ENCODE measurements around the gene DYNLT2.
"Not testable (repeated sequence)": the region's sequence is repeated elsewhere in the genome, so short reads cannot be mapped to it uniquely, and the experiment has no call there.

The DYNLT2 gene

DNA sequence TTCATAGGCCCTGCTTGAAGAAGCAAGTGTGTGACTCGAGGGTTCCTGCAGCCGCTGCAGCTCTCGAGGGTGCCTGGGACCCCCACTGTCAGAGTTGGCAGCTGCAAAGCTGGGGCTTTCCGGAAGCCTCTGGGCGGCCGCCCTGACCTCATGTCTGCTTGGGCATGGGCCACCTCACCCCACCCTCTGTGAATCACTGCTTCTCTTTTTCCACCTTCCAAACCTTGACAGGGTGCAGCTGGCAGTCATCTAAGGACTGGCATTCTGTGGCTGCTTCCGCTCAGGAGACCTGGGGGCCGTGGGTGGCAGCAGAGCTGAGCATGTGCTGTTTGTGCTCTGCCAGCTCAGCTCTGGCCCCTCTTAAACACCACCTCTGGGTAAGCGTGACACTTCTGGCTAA, 32.0 kb upstream of the DYNLT2 start:
- DNase-seq = no peak

DNA sequence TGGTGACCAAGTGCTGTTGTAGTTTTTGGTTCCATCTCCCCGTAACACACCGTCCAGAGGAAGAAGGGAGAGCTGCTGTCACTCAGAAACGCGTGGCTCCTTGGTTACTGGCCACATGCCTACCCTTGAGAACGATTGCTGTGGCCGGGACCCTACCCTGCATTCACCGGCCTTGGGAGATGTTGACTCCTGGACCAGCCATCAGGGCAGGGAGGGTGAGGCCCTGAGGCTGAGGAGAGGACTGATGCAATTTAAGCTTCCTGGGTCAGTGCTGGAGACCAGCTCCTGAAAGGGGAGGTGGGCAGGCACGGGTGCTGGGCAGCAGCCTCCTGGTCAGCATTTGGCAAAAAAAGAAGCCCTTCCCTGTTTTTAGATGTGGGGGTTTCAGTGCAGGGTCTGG, 31.6 kb upstream of the DYNLT2 start:
- DNase-seq = no peak

- DNase-seq = no peak
These were observed 29.3 kb upstream of the DYNLT2 start for GRCh38 chr6:169780571-169781091.

DNA sequence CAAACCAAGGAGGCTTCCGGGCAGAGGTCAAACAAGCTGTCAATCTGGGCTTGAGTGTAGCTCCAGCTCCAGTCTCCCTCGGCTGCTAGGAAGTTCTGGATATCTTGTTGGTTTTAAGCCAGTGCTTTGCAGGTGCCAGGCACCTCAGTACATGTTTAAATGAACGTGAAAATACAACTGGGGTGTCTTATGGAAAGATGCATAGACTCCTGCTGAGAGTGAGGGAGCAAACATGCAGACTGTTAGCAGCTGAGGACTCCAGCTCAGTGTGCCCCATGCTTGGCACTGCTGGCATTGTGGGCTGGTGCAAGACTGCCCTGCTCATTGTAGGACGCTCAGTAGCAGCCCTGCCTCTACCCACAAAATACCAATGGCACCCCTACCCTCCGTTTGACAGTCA, 28.5 kb upstream of the DYNLT2 start:
- DNase-seq = no peak

DNA sequence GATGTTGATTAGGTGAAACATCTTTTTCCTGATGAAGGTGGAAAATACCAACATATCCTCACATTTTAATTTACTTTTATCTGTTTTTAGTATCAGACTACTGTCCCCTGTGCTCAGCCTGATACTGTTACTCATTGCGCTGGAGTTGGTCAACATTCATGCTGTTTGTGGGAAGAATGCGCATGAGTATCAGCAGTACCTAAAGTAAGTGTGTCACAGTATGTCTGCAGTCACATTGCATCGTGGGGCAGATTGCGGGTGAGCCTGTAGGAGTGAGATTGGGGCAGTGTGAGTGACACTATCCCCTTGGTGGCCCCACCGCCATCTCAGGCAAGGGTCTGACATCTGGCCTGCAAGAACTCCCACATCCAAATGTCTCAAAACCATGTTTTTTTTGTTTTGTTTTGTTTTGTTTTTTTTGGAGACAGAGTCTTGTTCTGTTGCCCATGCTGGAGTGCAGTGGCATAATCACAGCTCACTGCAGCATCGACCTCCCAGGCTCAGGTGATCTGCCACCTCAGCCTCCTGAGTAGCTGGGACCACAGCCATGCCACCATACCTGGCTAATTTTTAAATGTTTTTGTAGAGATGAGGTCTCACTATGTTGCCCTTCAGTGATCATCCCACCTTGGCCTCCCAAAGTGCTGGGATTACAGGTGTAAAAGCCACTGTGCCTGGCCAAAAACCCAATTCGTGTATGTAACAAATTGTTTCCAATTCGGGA, 27.9 kb upstream of the DYNLT2 start:
- DNase-seq = no peak

GRCh38 chr6:169778646-169779045, 27.3 kb upstream of the DYNLT2 start:
- DNase-seq = no peak

GRCh38 chr6:169777896-169778295, 26.5 kb upstream of the DYNLT2 start:
- no peak for DNase-seq

- DNase-seq = no peak
These were observed 25.0 kb upstream of the DYNLT2 start for GRCh38 chr6:169776379-169776778.

DNA sequence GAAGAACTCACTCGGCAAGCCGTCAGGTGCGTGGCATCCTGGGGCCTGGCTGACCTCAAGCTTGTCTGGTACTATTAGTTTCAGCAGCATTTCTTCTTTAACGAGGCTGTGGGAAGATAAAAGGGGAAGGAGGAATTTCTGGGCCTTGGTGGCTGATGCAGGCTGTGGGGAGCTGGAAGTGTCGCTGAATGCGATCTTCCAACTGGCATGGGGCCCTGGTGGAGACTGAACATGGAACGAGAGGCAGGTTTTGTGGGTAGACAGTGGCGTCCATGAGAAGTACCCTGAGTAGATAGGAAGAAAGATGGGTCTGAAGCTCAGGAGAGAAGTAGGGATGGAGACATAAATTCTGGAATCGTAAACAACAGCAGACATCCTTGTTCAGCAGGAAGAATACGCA, 23.9 kb upstream of the DYNLT2 start:
- DNase-seq = no peak

DNA sequence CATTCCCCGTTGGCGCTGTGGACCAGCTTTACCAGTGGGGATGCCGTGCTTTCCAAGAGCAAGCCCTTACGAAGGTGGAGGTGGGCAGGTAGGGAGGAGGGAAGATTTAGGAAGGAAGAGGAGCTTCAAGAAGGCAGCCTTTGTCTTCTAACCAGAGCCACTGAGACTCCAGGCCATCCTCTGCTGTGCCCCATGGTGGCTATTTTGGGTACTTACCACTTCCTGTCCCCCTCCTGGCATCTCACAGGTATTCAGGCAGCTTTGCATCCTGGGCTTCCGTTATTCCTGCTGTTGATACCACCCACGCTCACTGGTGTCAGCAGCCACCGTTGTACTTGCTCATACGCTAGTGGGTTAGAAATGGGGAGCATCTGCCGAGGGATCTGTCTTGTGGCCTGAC, 23.0 kb upstream of the DYNLT2 start:
- DNase-seq = no peak

DNA sequence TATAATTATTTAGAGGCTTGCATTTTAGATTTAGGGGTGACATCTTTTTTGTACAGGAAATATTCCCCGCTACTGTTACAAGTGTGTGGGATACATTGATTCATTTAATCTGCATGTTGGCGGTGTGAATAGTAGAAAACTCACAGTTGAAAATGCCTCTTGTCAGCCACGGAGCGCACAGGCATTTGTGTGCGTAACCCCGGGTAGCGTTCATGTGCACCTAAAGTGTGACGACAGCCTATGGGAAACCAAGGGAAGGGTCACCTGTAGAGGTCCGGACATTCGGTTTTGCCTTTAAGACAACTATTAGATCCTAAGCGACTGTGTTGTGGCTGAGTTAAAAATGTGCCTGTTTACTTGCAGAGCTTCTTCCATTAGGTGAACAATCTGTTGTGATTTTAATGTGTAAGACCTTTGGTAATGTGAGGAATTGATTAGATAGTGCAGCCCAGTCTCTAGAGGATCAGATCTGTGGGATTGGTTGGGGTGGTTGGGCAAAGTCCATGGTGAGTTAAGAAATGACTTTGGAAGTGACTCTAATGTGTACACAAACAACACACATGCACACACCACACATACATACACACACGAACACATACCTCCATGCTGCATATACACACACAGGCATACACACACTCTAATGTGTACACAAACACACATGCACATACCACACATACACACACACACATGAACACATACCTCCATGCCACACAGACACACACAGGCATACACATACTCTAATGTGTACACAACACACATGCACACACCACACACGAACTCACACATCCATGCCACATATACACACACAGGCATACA, 15.8 kb upstream of the DYNLT2 start:
- no peak for DNase-seq

GRCh38 chr6:169766232-169766631, 14.9 kb upstream of the DYNLT2 start:
- DNase-seq = no peak

GRCh38 chr6:169765789-169766188, 14.4 kb upstream of the DYNLT2 start:
- not testable (repeated sequence) for DNase-seq

- DNase-seq = no peak
These were observed 12.5 kb upstream of the DYNLT2 start for GRCh38 chr6:169763881-169764280.

GRCh38 chr6:169763308-169763707, 11.9 kb upstream of the DYNLT2 start:
- no peak for DNase-seq

DNA sequence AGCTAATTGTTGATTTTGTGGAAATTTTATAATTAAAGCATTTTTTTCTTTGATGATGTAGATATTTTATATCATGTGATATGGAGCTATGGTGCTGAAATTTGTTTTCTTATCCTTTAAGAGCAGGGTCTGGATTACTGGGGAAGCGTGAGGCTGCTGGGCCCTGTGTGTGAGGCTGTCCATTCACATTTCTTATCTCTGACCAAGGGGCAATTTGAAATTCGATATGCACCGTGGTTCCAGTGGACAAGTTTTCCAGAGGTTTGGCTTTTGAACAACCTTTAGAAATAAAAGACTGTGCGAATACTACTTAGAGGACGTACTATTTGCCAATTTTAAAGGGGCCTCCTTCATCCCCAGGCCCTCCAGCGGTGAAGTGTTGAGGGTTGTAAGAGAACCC, 3.8 kb upstream of the DYNLT2 start:
- no peak for DNase-seq

- DNase-seq = no peak
These were observed 777 bp upstream of the DYNLT2 start for GRCh38 chr6:169752074-169752623.

- DNase-seq = no peak
These were observed 4.8 kb downstream of the DYNLT2 start for GRCh38 chr6:169746556-169746955.

- no peak for DNase-seq
These were observed 6.0 kb downstream of the DYNLT2 start for GRCh38 chr6:169745405-169745804.

- no peak for DNase-seq
These were observed 10.0 kb downstream of the DYNLT2 start for GRCh38 chr6:169741344-169741743.

DNA sequence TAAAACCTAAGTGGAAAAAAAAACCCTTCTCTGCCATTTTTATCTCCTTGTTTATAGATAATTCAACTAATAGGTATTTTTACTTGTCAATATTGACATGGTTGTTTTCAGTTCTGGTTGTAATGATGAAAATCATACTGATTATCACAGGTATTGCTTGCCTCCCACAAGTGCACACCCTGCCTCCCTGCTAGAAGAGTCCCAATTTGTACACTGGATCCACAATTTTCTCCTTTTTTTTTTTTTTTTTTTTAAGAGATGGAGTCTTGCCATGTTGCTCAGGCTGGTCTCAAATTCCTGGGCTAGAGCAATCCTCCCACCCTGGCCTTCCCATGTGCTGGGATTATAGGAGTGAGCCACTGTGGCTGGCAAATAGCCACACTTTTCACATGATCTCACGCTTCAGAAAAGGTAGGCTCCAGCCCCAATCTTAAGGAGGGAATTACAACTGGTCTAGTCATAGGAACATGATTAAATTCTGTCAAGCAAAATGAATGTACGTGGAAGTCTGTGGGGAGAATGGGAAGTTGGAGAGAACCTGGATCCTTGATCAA, 12.3 kb downstream of the DYNLT2 start:
- no peak for DNase-seq

DNA sequence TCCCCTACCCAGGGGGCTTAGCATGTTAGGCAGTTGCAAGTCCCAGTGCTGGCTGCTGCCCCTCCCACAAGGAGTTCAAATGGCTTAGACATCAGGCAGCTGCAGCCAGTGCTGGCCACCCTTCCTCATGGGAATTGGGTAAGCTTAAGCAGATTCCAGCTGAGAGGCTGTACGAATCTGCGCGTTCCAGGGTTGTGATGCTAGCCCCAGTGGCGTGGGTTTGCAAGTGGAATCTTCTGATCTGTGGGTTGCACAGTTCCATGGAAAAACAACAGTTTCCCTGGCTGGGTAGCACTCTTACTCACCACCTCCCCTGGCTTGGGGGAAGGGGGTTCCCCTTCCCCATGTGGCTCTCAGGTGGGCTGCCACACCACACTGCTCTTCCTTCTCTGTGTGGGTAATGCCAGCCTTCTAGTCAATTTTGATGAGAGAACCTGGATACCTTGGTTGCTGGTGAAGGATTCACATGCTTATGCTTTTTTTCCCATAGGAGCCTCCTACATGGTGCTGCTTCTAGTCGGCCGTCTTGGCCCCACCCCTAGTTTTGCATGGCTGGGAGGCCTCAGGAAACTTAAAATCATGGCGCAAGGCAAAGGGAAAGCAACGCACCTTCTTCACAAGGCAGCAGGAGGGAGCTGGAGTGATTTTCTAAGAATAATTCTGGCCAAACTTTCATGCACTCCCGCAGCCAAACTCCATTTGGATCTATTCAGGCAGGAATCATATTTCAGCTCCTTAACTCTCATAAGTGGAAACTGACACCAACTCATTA, 13.0 kb downstream of the DYNLT2 start:
- no peak for DNase-seq

DNA sequence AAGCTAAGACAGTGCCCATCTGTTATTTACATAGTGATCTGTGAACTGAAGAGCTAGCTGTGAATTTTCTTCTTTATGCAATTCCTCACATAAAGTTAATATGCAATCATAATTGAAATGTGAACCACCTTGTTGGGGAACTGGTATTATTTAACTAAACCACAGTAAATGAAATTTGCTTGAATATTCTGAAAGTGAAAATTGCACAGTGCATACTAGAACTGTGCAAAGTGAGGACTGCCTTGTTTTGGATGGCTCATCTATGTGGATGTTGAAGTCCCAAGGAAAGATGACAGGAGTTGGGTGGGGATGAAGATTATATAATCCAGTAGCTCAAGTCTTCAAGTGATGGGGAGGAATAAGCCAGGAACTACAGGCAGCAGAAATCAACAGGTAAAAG, 21.4 kb downstream of the DYNLT2 start:
- no peak for DNase-seq

Measured in bone marrow (tissue), 2 donors.